Body of pancreas (tissue), 4 donors: ENCODE measurements around the gene PHF21A. TPM values are rescaled to one million over a fixed set of nuclear protein-coding genes. Genes with fewer than 3 reads are reported as not detected.

Experiments used
- ATAC-seq: fragments of 150-250 bp; one replicate; pipeline ENCODE4 v1.9.1; 2016
- DNase-seq, 4 donors: peaks; one replicate each; pipeline ENCODE4 v3.0.0-alpha.2; 2019
- H3K27ac ChIP-seq, 4 donors: fragments of 200-600 bp; sonication (generic); 1 replicate in 3 of 4; 2 replicates in 1 of 4; pipeline versions ENCODE4 v1.5.1 to v1.6.1; 2016 to 2019; ENCODE audit warnings: mild to moderate bottlenecking in 1 of 4, mixed read lengths in 1 of 4, moderate library complexity in 1 of 4
- H3K27me3 ChIP-seq, 2 donors: fragments of 200-600 bp; sonication (generic); one replicate each; pipeline ENCODE4 v1.6.0; 2016; ENCODE audit warnings: mild to moderate bottlenecking in 1 of 2
- H3K36me3 ChIP-seq, 2 donors: fragments of 200-600 bp; sonication (generic); replicated peaks in 1 of 2; 2 replicates each; pipeline ENCODE4 v1.5.1; 2016; ENCODE audit warnings: low read depth in 2 of 2; ENCODE audit not compliant: insufficient read depth in 1 of 2
- H3K4me1 ChIP-seq: fragments of 200-600 bp; sonication (generic); one replicate; pipeline ENCODE4 v1.6.0; 2016
- H3K4me3 ChIP-seq, 2 donors: fragments of 200-600 bp; sonication (generic); 1 replicate in 1 of 2; 2 replicates in 1 of 2; pipeline ENCODE4 v1.5.1; 2016 to 2019
- H3K9me3 ChIP-seq, 3 donors: fragments of 200-600 bp; sonication (generic); 1 replicate in 2 of 3; 2 replicates in 1 of 3; pipeline ENCODE4 v1.5.1; 2016
- POLR2A ChIP-seq, 3 donors: fragments of 450-650 bp; IDR thresholded peaks; one replicate each; pipeline ENCODE4 v1.6.1; 2016; ENCODE audit warnings: antibody characterized with exemption in 3 of 3, mild to moderate bottlenecking in 2 of 3
- WGBS, 2 donors: methylation state at CpG; one replicate each; pipeline ENCODE4 v1.1.5; 2017; 5-methylcytosine and 5-hydroxymethylcytosine counted together
- intact Hi-C: fragments of 100-400 bp; cut with DNase I; formaldehyde crosslinking; loops from one replicate; pipeline ENCODE4 v1.15.1; 2023
- total RNA-seq, 2 donors: library from RNA; depleted of rRNA; stranded (reverse); fragments of >200 nt; gene quantifications; one replicate each; pipeline ENCODE4 v1.1.0, GENCODE V29; 2016
- TF ChIP-seq, protein P1 (sequence below), 7 experiments: fragments of 450-650 bp in 4 of 7; fragments of 200-600 bp in 3 of 7; sonication (generic) in 3 of 7; IDR thresholded peaks; one replicate each; pipeline ENCODE4 v1.5.1; 2016 to 2019; ENCODE audit warnings: antibody characterized with exemption in 7 of 7

PHF21A gene
- total RNA-seq, 2 donors from 2014 or later: 11.7 to 49.4 TPM

DNA sequence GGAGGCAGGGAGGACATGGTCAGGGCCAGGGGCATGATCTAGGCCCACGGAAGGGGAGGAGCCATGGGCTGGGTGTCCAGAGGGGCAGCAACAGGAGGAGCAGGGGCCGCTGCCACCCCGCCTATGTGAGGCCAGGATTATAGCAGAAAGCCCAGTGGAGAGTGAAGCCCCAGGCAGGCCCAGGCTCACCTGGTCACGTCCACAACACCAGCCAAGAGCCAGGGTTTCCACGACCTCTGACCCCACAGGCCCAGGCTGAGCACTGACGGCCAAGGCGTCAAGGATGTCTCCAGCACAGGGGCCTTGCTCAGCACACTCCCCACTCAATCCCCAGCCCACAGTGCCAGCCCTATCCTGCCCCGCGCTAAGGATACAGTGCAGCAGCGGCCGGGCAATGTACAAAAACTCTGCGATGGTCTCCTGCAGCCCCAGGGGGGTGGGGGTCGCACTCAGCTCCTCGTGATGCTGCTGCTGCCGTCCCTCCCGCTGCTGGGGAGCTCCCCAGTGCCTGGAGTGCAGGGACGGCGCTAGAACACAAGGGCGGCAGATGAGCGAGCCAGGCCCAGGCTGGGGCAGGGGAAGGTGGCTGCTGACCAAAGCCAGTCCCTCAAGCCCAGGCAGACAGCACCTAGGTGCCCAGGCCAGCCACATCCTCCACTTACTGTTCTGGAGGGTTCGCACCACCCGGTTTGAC, 207.2 kb downstream of the PHF21A start:
- ATAC-seq (no peak), DNase-seq (no peak)
- Histone ChIP-seq H3K4me3 (no peak overlapping the region), H3K27me3 (no peaks in the 10 kb centered on the region), H3K36me3 (peaks cover 12 to 32% of the 10 kb centered on the region in 2 donors), H3K27ac (no peak overlapping the region), H3K4me1 (peaks cover 23% of the 10 kb centered on the region), H3K9me3 (no peaks in the 10 kb centered on the region)
- intact Hi-C loops: no loop called here
- 85 to 94% methylated on average over 5 to 20 of the region's 22 CpGs for WGBS, 2 donors
- TF ChIP-seq, protein P1, sequence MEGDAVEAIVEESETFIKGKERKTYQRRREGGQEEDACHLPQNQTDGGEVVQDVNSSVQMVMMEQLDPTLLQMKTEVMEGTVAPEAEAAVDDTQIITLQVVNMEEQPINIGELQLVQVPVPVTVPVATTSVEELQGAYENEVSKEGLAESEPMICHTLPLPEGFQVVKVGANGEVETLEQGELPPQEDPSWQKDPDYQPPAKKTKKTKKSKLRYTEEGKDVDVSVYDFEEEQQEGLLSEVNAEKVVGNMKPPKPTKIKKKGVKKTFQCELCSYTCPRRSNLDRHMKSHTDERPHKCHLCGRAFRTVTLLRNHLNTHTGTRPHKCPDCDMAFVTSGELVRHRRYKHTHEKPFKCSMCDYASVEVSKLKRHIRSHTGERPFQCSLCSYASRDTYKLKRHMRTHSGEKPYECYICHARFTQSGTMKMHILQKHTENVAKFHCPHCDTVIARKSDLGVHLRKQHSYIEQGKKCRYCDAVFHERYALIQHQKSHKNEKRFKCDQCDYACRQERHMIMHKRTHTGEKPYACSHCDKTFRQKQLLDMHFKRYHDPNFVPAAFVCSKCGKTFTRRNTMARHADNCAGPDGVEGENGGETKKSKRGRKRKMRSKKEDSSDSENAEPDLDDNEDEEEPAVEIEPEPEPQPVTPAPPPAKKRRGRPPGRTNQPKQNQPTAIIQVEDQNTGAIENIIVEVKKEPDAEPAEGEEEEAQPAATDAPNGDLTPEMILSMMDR (IDR thresholded peaks at IDR 0.05): no peak
- no peak for TF ChIP-seq POLR2A (IDR thresholded peaks at IDR 0.05)

DNA sequence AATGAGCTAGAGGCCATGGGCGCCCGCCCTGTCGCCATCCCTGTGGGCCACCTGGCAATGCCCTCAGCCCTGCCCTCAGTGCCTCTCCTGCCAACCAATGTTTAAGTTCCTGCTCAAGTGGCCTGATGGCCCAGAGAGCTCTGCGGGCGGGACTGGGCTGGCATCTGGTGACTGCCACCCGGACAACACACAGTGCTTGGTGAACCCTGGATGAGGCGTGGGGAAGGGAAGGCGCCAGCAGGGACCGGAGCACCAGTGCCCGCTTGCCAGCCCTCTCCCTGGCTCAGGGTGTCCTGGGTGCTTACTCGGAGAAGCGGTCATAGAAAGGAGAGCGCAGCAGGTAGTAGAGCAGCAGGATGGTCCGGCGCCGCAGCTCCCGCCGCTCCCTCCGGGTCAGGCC, 207.7 kb downstream of the PHF21A start:
- Histone ChIP-seq H3K36me3 (peaks cover 12 to 32% of the 10 kb centered on the region in 2 donors), H3K9me3 (no peaks in the 10 kb centered on the region), H3K4me1 (peaks cover 24% of the 10 kb centered on the region), H3K4me3 (no peak overlapping the region), H3K27ac (no peak overlapping the region), H3K27me3 (no peaks in the 10 kb centered on the region)
- no peak for DNase-seq
- TF ChIP-seq POLR2A (IDR thresholded peaks at IDR 0.05): no peak
- TF ChIP-seq, protein P1 (IDR thresholded peaks at IDR 0.05): no peak
- ATAC-seq: no peak
- 90 to 95% methylated on average over 14 to 18 of the region's 19 CpGs for WGBS, 2 donors
- intact Hi-C loops: no loop called here

DNA sequence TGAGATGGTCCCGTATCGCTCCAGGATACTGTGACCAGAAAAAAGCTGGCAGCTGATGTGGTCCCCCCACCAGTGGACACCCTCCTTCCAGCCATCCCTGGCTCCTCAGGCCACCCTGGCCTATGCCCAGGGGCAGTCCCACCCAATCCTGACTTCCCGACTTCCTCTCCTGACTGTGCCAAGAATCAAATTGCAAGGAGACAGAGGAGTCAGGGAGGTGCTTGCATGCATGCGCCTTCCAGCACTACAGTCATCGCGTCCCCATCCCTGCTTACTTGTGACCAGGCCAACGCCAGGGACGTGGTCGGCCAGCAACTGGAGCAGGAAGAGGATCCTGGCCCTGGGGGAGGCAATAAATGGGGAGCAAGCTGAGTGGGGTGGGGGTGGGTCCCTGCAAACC, 210.6 kb downstream of the PHF21A start:
- Histone ChIP-seq H3K9me3 (no peaks in the 10 kb centered on the region), H3K4me1 (peaks cover 35% of the 10 kb centered on the region), H3K27me3 (no peaks in the 10 kb centered on the region), H3K27ac (no peak overlapping the region), H3K4me3 (no peak overlapping the region), H3K36me3 (peaks cover 12 to 32% of the 10 kb centered on the region in 2 donors)
- ATAC-seq (no peak), DNase-seq (no peak)
- intact Hi-C loops: no loop called here
- 85 to 90% methylated on average over 4 to 9 of the region's 9 CpGs for WGBS, 2 donors
- TF ChIP-seq, protein P1 (IDR thresholded peaks at IDR 0.05): no peak
- TF ChIP-seq POLR2A (IDR thresholded peaks at IDR 0.05): no peak

DNA sequence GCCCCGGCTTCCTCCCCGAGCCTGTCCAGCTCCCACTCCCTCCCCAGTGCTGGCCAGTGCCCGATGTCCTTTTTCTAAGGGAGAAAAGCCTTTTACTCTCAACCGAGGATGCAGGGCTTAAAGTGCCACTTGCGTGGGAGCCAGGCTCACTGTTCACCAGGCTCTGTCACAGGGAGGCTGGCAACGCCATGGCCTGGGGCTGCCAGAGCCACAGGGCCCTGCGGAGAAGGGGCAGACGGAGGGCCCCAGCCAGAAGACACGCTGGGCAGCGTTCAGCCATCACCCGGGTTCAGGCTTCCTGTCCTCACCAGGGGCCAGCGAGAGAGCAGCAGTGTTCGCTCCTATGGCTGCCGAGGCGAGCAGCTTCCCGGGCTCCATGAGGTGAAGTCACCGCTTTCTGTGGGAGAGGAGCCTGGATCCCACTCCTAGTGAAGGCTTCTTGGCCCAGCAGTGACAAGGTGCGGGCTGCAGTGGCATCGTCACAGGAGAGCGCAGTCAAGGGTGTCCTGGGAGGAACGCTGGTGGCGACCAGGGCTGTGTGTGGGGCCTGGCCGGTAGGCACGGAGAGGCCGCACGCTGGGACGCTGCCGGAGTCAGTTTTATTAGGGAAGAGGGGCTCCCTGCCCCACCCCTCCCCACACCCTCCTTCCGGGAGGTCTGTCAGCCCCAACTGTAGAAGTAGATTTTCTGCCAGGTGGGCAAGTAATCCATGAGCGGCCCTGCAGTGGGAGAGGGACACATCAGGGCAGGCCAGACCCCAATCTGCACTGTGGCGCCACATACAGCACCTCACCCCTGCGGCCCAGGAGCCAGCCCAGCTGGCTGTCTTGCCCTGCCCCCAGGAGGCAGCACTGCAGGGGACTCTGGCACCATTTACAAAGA, 211.4 kb downstream of the PHF21A start:
- H3K27ac ChIP-seq: no peak overlapping the region
- ATAC-seq (no peak), DNase-seq (no peak)
- H3K36me3 ChIP-seq: peaks cover 12 to 30% of the 10 kb centered on the region in 2 donors
- TF ChIP-seq, protein P1 (IDR thresholded peaks at IDR 0.05): no peak
- TF ChIP-seq POLR2A (IDR thresholded peaks at IDR 0.05): no peak
- H3K27me3 ChIP-seq: no peaks in the 10 kb centered on the region
- intact Hi-C loops: no loop called here
- peaks cover 43% of the 10 kb centered on the region for H3K4me1 ChIP-seq
- H3K9me3 ChIP-seq: no peaks in the 10 kb centered on the region
- 87 to 89% methylated on average over 27 to 28 of the region's 32 CpGs for WGBS, 2 donors
- H3K4me3 ChIP-seq: no peak overlapping the region
